ENCODE data around the gene FRMD1.

Gene FRMD1

DNA sequence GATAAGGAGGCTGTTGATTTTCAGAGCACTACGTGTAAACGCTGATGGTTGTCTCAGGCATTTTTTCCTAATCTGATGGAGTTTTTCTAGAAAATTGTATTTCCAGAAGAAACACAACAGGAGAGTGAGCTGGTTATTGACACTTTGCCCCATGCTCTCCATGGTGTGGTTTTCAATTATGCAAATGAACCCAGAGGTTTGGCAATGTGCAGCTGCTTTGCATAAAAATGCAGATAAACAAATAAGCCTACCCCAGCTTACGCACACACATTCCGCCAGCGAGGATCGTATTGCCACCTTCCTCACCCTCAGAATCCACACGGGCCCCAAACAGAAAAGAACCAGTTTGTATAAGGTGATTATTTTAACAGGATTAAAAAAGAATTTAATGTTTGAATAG is 45.1 kb upstream of the FRMD1 start:
- H3F3A ChIP-seq (ENCODE audit: control insufficient read depth, insufficient read depth): no peaks in the 10 kb centered on the region
- H3K4me3 ChIP-seq (ENCODE audit: low read length): no peak overlapping the region
- TF ChIP-seq, protein P1, sequence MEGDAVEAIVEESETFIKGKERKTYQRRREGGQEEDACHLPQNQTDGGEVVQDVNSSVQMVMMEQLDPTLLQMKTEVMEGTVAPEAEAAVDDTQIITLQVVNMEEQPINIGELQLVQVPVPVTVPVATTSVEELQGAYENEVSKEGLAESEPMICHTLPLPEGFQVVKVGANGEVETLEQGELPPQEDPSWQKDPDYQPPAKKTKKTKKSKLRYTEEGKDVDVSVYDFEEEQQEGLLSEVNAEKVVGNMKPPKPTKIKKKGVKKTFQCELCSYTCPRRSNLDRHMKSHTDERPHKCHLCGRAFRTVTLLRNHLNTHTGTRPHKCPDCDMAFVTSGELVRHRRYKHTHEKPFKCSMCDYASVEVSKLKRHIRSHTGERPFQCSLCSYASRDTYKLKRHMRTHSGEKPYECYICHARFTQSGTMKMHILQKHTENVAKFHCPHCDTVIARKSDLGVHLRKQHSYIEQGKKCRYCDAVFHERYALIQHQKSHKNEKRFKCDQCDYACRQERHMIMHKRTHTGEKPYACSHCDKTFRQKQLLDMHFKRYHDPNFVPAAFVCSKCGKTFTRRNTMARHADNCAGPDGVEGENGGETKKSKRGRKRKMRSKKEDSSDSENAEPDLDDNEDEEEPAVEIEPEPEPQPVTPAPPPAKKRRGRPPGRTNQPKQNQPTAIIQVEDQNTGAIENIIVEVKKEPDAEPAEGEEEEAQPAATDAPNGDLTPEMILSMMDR (IDR thresholded peaks at IDR 0.05; ENCODE audit: low read depth, low read length, poor library complexity, severe bottlenecking): no peak
- TF ChIP-seq EZH2phosphoT487 (IDR thresholded peaks at IDR 0.05; ENCODE audit: borderline replicate concordance, low read length): no peak
- H3K4me1 ChIP-seq (ENCODE audit: control insufficient read depth, low read length): no peaks in the 10 kb centered on the region
- H3K9me3 ChIP-seq (ENCODE audit: control insufficient read depth, insufficient read depth, low read length): no peaks in the 10 kb centered on the region
- H3K79me2 ChIP-seq (ENCODE audit: control insufficient read depth, low read length): no peaks in the 10 kb centered on the region
- H3K36me3 ChIP-seq (ENCODE audit: control insufficient read depth, low read length): no peaks in the 10 kb centered on the region
- H3K27me3 ChIP-seq (ENCODE audit: control insufficient read depth, low read length): no peaks in the 10 kb centered on the region
- no peak overlapping the region for H3K4me2 ChIP-seq (ENCODE audit: low read length)
- no peaks in the 10 kb centered on the region for H3K9me2 ChIP-seq (replicated peaks; ENCODE audit: control insufficient read depth, low read length)
- no peak overlapping the region for H3K27ac ChIP-seq (ENCODE audit: low read depth, low read length)
- H4K20me1 ChIP-seq (ENCODE audit: control insufficient read depth, insufficient read depth, low read depth, low read length): no peaks in the 10 kb centered on the region

DNA sequence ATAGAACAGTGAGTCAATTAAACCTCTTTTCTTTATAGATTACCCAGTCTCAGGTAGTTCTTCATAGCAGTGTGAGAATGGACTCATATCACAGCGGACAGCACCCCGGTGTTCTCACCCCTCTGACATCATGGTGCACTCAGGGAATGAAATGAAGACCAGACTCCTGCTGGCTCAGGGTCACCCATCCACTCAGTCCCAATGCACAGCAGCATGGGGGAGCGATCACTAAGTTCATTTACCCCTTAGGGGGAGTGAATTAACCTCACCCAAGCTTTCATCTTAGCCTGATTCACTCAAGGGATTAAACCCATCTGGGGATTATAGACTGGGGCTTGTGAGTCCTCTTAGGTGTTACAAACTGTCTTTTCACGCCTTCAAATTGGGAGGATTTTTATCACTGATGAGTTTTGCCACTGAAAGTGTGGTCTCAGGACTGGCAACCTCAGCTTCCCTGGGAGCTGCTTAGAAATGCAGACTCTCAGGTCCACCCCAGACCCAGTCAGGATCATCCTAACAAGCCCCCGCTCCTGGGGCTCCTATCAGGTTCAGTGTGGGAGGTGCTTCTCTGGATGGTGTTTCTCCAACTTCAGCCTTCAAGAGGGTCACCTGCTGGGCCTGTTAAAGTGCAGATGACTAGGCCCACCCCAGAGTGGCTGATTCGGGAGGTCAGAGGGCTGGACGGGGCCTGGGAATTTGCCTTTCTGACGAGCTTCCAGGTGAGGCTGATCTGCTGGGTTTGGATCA is 44.3 kb upstream of the FRMD1 start:
- Histone ChIP-seq H3K27me3 (ENCODE audit: control insufficient read depth, low read length) (no peaks in the 10 kb centered on the region), H3K79me2 (ENCODE audit: control insufficient read depth, low read length) (no peaks in the 10 kb centered on the region), H3F3A (ENCODE audit: control insufficient read depth, insufficient read depth) (no peaks in the 10 kb centered on the region), H3K27ac (ENCODE audit: low read depth, low read length) (no peak overlapping the region), H3K4me2 (ENCODE audit: low read length) (no peak overlapping the region), H3K9me3 (ENCODE audit: control insufficient read depth, insufficient read depth, low read length) (no peaks in the 10 kb centered on the region), H3K4me1 (ENCODE audit: control insufficient read depth, low read length) (no peaks in the 10 kb centered on the region), H3K36me3 (ENCODE audit: control insufficient read depth, low read length) (no peaks in the 10 kb centered on the region), H4K20me1 (ENCODE audit: control insufficient read depth, insufficient read depth, low read depth, low read length) (no peaks in the 10 kb centered on the region), H3K9me2 (replicated peaks; ENCODE audit: control insufficient read depth, low read length) (no peaks in the 10 kb centered on the region), H3K4me3 (ENCODE audit: low read length) (no peak overlapping the region)
- TF ChIP-seq, protein P1 (IDR thresholded peaks at IDR 0.05; ENCODE audit: low read depth, low read length, poor library complexity, severe bottlenecking): no peak
- TF ChIP-seq EZH2phosphoT487 (IDR thresholded peaks at IDR 0.05; ENCODE audit: borderline replicate concordance, low read length): no peak

DNA sequence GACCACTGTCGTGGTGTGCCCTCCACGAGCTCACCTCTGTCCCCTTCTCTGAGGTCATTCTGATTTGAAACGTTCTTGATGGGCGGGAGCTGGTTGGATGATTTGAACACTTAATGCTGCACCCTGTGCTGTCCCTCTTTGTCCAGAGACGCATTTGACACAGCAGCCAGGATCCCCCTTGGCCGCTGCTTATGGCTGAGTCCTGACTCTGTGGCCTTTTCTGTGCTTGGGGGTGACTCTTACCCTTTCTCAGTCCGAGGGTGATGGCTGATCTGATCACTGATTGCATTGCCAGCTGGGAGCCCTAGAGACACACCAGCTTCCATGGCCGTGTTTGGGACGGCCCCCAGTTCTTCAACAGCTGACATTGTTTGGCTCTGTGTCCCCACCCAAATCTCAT is 43.5 kb upstream of the FRMD1 start:
- no peak overlapping the region for H3K27ac ChIP-seq (ENCODE audit: low read depth, low read length)
- no peaks in the 10 kb centered on the region for H3K27me3 ChIP-seq (ENCODE audit: control insufficient read depth, low read length)
- H3K4me2 ChIP-seq (ENCODE audit: low read length): no peak overlapping the region
- TF ChIP-seq, protein P1 (IDR thresholded peaks at IDR 0.05; ENCODE audit: low read depth, low read length, poor library complexity, severe bottlenecking): no peak
- TF ChIP-seq EZH2phosphoT487 (IDR thresholded peaks at IDR 0.05; ENCODE audit: borderline replicate concordance, low read length): no peak
- H3K4me1 ChIP-seq (ENCODE audit: control insufficient read depth, low read length): no peaks in the 10 kb centered on the region
- no peak overlapping the region for H3K4me3 ChIP-seq (ENCODE audit: low read length)
- H3K9me2 ChIP-seq (replicated peaks; ENCODE audit: control insufficient read depth, low read length): no peaks in the 10 kb centered on the region
- H3K36me3 ChIP-seq (ENCODE audit: control insufficient read depth, low read length): no peaks in the 10 kb centered on the region
- no peaks in the 10 kb centered on the region for H3K79me2 ChIP-seq (ENCODE audit: control insufficient read depth, low read length)
- H4K20me1 ChIP-seq (ENCODE audit: control insufficient read depth, insufficient read depth, low read depth, low read length): no peaks in the 10 kb centered on the region
- H3K9me3 ChIP-seq (ENCODE audit: control insufficient read depth, insufficient read depth, low read length): no peaks in the 10 kb centered on the region
- H3F3A ChIP-seq (ENCODE audit: control insufficient read depth, insufficient read depth): no peaks in the 10 kb centered on the region

All from DOHH2 (cell line).